OCI-LY3 (cell line): ENCODE measurements around the gene PRELID1.

Experiments
- CTCF ChIP-seq: fragments of 200-600, 300-600 bp; sonication (generic); IDR thresholded peaks from 2 replicates; pipeline ENCODE4 v1.5.1; 2014; ENCODE audit warnings: antibody characterized with exemption, low read length, low read depth
- EZH2phosphoT487 ChIP-seq: fragments of 200-600 bp; shearing (Covaris generic); IDR thresholded peaks from 2 replicates; pipeline ENCODE4 v1.6.1; 2018; ENCODE audit warnings: antibody characterized with exemption, mixed run types, low read depth

DNA sequence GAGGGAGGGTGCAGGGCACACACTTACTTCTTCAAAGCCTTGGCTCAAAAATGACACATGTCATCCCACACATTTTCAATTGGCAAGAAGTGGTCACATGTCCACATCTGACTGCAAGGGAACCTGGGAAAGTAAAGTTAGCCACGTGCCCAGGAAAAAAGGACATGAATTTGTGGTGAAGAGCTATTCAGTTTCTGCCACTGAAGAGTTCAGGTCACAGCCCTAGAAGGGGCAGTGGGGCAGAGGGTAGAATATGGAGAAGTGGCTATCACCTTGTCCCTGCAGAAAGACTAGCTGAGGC lies 52.2 kb downstream of the PRELID1 start:
- no peak for TF ChIP-seq CTCF
- no peak for TF ChIP-seq EZH2phosphoT487
